ENCODE data around the gene NUAK2.

NUAK2 gene

DNA sequence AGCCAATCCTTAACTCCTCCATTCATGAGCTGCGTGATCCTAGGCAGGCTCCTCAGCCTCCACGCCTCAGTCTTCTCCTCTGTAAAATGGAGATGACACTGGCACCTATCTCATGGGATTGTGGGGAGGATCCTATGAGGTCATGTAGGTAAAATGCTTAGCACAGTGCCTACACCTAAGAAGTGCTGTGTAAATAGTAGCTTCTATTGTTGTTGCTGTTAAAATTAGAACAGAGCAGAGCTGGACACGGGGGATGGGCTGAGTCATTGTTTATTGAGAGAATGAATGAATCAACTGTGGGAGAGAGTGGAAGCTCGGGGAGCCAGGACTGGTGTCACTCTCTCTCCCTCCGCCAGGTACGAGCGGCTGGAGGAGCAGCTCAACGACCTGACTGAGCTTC is 50.8 kb downstream of the NUAK2 start:
- DNase-seq, result peak; percentile 64

DNA sequence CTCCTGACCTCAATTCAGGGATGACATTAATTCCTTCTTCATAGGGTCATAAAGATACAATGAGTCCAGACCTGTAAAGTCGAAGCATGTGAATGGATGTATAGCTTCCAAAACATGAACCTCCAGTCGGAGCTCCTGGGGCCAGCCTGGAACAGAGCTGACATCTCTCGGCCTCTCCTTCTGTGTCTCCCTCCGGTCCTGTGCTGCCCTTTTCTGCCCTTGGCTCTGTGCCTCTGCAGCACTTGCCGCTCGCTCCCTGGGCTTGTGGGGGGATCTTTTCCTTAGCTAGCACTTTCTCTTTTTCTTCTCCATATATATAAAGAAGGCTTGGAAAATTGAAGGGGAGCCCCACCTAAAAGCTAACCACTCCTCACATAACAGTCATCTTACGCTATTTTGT is 51.3 kb downstream of the NUAK2 start:
- DNase-seq, result no peak

DNA sequence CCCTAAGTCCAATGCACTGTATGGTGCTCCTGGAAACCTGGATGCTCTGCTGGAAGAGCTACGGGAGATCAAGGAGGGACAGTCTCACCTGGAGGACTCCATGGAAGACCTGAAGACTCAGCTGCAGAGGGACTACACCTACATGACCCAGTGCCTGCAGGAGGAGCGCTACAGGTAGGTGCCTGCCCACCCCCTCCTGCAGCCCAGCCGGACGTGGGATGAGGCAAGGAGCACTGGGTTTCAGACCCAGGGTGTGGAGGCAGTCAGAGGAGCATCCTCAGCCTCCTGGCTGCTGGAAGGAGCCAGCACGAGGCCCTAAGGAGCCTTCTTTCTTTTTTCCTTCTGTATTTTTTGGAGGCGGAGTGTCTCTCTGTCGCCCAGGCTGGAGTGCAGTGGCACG is 51.8 kb downstream of the NUAK2 start:
- DNase-seq, result no peak

DNA sequence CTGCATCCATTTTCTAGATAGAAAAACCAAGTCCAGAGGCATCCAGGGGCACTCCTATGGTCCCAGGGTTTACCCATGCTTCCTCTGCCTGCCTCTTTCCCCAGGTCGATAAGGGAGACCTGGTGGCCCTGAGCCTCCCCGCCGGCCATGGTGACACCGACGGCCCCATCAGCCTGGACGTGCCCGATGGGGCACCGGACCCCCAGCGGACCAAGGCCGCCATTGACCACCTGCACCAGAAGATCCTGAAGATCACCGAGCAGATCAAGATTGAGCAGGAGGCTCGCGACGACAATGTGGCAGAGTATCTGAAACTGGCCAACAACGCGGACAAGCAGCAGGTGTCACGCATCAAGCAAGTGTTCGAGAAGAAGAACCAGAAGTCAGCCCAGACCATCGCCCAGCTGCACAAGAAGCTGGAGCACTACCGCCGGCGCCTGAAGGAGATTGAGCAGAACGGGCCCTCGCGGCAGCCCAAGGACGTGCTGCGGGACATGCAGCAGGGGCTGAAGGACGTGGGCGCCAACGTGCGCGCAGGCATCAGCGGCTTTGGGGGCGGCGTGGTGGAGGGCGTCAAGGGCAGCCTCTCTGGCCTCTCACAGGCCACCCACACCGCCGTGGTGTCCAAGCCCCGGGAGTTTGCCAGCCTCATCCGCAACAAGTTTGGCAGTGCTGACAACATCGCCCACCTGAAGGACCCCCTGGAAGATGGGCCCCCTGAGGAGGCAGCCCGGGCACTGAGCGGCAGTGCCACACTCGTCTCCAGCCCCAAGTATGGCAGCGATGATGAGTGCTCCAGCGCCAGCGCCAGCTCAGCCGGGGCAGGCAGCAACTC is 52.5 kb downstream of the NUAK2 start:
- DNase-seq, result no peak

DNA sequence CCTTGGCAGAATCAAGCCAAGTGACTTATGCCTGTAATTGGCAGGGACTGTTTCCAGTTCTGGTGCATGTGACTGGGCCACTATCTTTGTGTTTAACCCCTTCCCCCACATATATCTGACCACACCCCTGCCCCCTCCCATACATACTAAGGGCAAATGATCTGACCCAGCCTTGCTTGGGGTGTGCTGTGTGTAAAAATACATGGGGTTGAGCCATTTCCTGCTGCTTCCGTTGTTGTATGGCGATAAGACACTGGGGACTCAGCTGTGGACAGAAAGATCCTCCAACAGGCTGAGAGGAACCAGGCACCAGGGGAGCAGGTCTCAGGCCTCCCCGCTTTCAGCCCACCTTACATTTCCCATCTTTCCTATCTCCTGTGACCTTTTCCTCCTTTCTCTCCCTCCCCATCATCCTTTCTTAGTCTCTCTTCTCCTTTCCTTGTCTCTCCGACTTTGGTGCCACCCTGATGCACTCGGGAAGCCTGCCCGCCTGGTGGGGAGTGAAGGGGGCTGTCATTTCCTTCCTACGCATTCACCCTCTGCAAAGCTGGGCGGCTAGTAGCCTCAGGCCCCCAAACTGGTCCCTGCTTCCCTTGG is 54.1 kb downstream of the NUAK2 start:
- DNase-seq, result no peak

DNA sequence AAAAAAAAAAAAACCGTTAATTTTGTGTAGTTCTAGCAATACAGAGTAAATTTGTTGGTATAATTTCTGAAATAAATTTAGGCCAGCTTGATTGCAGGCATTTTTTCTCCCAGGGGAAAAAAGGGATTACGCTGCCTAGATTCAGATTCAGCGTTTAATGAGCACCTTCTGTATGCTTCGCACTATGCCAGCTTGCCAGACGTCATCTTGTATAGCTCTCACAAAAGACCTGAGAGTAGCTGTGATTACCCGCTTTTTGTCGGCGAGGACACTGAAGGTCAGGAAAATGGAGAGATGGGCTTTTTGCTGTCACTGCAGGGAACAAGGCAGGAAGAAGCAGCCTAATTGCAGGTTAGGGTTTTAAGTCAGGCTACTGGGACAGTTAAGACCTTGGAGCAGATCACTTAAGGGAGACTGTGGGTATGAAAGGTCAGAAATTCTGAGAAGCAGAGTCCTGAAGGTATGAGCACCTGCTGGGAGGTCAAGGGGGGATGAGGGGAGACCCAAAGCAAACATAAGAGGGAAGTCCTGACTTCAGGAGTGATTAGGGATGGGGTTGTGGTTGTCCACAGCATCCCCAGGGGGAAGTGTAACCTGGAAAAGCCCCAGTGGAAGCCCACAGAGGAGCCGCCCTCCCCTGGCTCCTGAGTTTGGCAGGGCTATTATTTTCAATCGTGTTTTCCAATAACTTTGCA is 54.8 kb downstream of the NUAK2 start:
- no peak for DNase-seq

DNA sequence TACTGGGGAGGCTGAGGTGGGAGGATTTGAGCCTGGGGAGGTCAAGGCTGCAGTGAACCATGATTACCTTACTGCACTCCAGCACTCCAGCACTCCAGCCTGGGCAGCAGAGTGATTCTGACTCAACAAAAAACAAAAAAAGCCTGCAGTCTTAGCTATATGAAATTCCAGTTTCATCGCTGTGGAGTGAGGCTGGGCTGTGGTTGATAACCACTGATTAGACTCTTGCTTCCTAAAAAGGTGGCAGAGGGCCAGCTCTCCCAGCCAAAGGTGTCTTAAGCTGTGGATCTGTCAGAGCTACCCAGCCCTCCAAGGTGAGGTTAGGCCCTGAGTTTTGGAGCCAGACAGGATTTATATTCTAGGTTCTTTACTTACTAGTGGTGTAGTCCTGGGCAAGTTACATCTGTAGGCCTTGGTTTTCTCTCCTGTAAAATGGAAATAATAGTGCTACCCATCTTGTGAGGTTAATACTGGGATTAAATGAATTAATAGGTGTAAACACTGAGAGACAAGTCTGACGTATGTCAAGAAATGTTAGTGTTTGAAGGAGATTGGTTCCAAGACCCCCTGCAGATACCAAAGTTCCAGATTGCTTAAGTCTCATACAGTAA is 57.9 kb downstream of the NUAK2 start:
- DNase-seq, result no peak

DNA sequence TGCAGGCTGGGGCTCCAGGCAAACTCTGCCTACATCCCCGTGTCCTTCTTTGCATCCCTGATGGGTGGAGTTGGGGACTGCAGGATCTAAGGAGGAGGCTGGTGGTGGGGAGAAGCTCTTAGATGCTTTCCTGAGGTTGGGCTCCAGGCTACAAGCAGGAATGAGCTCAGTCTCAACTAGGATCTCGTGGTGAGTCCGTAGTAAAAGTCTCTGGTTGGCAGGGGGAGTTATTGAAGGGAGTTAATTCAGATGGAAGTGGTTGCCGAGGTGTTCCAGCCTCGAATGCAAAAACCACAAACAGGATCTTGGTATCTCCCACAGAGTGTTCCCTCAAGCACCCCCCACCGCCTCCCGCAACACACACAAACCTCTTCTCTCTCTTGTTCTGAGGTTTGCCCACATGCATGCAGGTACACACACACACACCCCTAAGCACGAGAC is 58.8 kb downstream of the NUAK2 start:
- no peak for DNase-seq

DNA sequence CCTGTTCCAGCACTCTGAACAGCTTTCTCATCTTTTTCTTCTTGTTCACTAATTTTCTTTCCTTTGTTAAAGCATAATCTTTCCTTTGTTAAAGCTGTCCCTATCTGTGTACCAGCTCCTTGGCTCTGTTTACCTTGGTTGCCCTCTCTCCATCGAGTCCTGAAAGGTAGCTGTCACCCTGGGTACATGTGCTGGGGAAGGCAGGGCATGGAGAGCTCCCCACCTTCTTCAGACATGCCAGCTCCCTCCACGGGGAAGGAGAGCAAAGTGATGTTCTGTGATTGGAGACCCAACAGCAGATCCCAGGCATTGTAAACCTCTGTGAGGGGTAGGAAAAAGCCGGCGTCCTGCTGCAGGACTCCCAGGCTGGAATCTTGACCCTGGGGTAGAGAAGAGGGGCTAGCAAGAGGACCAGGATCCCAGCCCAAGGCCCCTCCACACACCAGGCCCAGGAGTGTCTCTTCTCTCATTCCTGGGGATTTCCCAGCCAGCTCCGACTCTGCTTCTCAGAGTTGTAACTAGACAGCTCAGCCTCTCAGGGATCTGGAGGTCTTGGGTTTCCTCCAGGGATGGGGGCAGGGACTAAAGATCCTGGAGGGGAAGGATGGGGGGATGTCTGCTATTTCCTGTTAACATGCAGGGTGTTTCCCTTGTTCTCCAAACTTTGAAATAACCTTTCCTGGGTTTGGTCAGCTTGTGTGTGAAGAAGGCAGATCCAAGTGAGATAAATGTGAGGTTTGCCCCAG is 59.4 kb downstream of the NUAK2 start:
- no peak for DNase-seq

DNA sequence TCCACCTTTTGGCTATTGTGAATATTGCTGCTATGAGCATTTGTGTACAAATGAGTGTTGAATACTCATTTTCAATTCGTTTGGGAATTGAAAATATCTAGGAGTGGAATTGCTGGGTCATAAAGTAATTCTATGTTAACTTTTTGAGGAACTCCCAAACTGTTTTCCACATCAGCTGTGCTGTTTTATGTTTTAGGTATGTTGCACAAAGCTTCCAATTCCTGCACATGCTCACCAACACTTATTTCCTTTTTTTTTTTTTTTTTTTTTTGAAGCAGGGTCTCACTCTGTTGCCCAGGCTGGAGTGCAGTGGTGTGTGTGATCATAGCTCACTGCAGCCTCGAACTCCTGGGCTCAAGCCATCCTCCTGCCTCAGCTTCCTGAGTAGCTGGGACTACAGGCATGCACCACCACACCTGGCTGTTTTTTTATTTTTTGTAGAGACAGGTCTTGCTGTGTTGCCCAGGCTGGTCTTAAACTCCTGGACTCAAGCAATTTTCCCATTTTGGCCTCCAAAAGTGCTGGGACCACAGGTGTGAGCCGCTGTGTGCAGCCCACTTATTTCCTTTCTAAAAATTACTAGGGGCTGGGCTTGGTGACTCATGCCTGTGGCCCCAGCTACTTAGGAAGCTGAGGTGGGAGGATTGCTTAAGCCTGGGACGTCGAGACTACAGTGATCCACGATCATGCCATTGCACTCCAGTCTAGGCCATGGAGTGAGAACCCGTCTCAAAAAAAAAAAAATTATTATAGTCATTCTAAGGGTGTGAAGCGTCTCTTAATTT is 60.4 kb downstream of the NUAK2 start:
- no peak for DNase-seq

DNA sequence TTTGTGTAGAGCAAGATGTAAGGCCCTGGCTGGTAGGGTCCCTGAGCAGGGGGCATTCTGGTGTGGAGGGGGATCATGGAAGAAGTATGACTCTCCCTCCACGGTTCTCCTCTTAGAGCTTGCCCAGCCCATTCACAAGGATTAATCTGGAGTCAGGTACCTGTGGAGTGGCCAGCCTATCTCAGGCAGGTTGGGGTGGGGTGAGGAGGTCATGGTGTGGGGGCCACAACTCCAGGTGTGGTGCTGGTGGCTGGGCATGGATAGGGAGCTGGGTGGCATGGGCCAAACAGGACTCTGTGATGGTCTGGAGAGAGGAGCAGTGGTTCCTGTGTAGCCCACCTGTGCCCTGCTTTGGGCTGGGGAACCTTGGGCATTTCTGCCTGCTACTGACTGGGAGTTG is 61.5 kb downstream of the NUAK2 start:
- DNase-seq, result no peak

DNA sequence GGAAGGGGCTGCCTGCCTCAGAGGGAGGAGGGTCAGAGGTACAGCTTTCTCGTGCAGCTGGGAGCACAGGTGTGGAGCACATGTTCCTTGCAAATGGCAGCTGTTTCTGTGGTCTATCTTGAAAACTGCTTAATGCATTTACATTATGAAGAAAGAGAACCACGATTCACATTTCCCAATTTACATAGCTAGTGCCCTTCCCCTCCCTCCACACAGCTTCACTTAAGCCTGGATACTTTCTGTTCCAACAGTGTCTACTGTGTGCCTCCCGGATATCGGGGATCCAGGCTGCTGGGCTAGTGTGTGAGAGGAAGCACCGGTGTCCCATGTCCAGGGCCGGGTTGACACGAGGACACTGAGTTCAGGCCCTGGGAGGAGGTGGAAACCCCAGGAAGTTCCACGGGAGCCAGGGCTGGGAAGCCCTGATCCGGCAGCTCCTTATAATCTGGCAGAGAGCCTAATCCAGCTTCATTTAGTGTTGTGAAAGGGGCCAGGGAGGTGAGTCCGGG is 62.2 kb downstream of the NUAK2 start:
- no peak for DNase-seq

DNA sequence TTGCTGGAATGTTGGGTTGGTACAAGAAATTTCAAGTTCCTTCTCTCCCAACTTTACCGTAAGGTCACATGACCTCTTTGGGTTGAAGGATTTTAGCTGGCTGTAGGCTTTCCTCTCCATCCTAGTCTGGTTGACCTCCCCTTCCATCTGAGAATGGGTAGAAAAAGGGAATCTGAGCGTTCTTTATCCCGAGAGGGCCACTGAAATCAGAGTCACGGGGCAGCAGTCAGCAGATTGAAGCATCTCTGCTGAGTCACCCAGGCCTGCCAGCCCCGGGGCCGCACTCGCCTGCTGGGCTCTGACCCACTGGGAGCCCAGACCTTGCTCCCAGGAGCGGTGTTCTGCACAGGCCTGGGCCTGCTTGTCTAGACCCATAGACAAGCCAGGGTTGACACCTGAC is 62.8 kb downstream of the NUAK2 start:
- DNase-seq, result no peak

DNA sequence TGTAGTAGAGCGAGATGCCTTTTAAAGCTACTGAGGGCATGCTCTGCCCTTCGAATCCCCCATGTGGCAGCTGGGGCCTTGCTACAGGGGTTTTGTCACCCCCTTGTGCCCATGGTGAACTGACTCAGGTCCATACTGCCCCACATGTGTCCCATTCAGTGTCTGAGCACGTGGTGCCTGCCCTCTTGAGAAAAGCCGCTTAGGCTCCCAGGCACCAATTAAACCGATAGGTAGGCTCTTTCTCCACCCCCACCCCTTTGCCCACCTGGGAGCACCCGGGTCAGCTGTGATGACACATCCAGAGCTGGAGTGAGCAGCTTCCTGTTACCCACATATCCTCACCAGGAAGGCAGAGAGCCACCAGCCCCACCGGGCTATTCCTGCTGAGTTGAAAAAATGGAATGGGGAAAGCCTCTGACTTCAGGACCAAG is 63.3 kb downstream of the NUAK2 start:
- DNase-seq, result no peak

DNA sequence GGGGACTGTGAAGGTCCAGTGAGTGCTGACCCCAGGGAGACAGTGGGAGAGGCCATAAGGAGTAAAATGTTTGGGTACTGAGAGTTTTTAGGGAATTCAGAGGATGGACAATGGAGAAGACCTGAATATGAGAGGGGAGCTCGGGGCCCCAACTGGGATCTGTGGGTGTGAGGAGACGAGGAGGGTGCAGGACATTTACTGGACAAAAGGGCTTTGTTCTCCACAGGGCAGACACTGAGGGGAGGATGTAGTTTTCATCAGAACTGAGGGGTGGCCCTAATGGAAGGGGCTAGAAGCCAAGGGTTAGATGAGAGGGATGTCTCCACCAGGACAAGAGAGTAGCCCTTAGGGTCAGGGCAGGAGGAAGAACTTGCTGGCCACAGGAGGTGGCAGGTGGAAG is 63.8 kb downstream of the NUAK2 start:
- DNase-seq, result no peak

DNA sequence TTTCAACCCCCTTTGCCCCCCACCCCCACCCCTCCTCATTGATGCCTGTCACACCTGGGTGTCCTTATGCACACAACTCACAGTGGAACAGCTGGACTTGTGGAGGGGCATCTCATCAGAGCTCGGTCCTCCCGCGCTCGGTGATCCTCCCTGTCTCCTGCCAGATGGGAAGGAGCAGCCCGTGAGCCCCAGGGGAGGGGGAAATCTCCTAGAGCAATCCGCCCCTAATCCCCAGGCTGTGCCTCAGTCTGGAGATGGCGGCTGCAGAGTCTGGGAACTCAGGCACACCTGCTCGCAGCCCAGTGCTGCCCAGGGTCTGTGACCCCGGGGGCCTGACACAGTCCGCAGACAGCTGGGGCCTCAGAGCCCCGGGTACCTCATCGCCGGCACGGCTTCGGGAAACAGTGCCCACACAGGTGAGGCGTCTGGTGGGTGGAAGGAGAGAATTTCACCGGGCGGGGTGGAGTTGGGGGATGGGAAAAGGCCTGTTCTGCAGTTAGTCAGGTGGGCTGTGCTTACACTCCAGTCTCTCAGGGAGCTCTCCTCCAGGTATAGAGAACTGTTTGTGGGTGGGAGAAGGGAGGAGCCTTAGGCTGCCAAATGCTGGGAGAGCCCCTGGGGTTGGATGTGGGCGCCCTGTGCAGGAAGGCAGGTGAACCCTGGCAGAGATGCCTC is 64.5 kb downstream of the NUAK2 start:
- no peak for DNase-seq

DNA sequence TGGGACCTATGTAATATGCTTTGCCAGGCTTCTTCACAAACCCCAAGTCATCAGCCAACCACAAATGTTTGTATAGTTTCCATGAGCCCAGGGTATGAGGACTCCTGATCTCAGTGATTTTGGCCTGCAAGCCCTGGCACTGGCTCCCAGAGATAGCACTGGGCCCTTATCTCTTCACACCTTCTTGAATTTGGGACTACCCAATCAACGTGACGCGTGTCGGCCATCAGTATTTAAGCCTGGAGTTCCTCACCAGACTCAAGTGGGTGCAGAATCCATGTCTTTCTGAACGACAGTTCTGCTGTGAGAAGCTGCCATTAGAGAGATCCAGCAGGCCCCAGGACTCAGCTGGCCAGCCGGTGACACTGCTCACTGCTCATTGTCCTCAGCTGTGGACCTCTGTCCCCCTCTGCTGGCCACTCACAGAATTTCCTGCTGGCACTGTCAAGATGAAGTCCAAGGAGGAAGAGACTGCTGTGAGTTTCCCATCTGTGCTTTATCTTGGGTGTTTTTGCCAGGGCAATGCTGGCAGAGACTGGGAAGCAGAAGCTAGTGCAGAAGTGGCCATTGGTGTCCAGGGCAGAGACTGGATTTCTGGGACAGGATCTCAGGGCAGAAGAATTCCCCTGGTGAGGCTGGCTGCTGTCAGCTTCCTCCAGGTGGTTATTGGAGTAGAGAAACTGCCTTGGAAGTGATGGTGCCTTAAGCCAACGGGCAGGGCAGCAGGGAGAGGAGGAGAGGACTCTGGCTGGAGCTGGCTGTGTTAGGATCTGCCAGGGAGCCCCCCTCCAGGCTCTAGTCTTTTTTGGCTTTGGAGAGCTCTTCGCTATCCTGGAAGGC is 65.4 kb downstream of the NUAK2 start:
- DNase-seq, result peak; percentile 86

Data from NCI-H510A treated with DMSO at 0.1 percent for 48 hours (cell line).